ENCODE data around the gene COL13A1. TPM values are rescaled to one million over a fixed set of nuclear protein-coding genes. Genes with fewer than 3 reads are reported as not detected.

The COL13A1 gene
- total and polyA plus RNA-seq, 2 donors (not counting 1 experiment from before 2014, with no cell fraction given): 5.7 to 7.4 TPM

GRCh38 chr10:69965086-69965485 lies 163.4 kb downstream of the COL13A1 start:
- H3K4me1 ChIP-seq (ENCODE audit: control insufficient read depth, extremely low read depth, insufficient read depth, low read length): peaks cover 6% of the 10 kb centered on the region
- DNase-seq (ENCODE audit: low read depth in 2 of 2): no peak
- H3K4me2 ChIP-seq (ENCODE audit: extremely low read depth, insufficient read depth, low read length): no peak overlapping the region
- H3K27ac ChIP-seq (ENCODE audit: insufficient read depth, low read length): no peak overlapping the region
- H2AFZ ChIP-seq (ENCODE audit: low read length): no peak overlapping the region
- H3K9me3 ChIP-seq (ENCODE audit: control insufficient read depth, insufficient read depth, low read depth, low read length): no peaks in the 10 kb centered on the region
- no peak overlapping the region for H3K4me3 ChIP-seq (replicated peaks in 1 of 4; ENCODE audit: control extremely low read depth in 1 of 4, insufficient read depth in 1 of 4, low read depth in 3 of 4, low read length in 4 of 4)
- peaks cover 6% of the 10 kb centered on the region for H3K27me3 ChIP-seq (ENCODE audit: control insufficient read depth, insufficient read depth, low read length)
- no peaks in the 10 kb centered on the region for H4K20me1 ChIP-seq (ENCODE audit: control insufficient read depth, extremely low read depth, insufficient read depth, low read length)
- no peak overlapping the region for H3K9ac ChIP-seq (ENCODE audit: insufficient read depth, low read length)
- no peaks in the 10 kb centered on the region for H3K79me2 ChIP-seq (ENCODE audit: control insufficient read depth, insufficient read depth, low read length)
- H3K36me3 ChIP-seq (ENCODE audit: control insufficient read depth, insufficient read depth, low read length): no peaks in the 10 kb centered on the region
- no peak for TF ChIP-seq CTCF (conservative IDR thresholded peaks at IDR 0.05 in 1 of 2, IDR thresholded peaks at IDR 0.05 in 1 of 2; ENCODE audit: low read depth in 1 of 2, low read length in 2 of 2)
- no peak for TF ChIP-seq EZH2 (IDR thresholded peaks at IDR 0.05; ENCODE audit: low read length, missing control alignments)

GRCh38 chr10:69965919-69966662 lies 164.4 kb downstream of the COL13A1 start:
- Histone ChIP-seq H3K9me3 (ENCODE audit: control insufficient read depth, insufficient read depth, low read depth, low read length) (no peaks in the 10 kb centered on the region), H3K27me3 (ENCODE audit: control insufficient read depth, insufficient read depth, low read length) (peaks cover 6% of the 10 kb centered on the region), H3K4me3 (replicated peaks in 1 of 4; ENCODE audit: control extremely low read depth in 1 of 4, insufficient read depth in 1 of 4, low read depth in 3 of 4, low read length in 4 of 4) (no peak overlapping the region), H4K20me1 (ENCODE audit: control insufficient read depth, extremely low read depth, insufficient read depth, low read length) (no peaks in the 10 kb centered on the region), H3K79me2 (ENCODE audit: control insufficient read depth, insufficient read depth, low read length) (no peaks in the 10 kb centered on the region), H3K9ac (ENCODE audit: insufficient read depth, low read length) (no peak overlapping the region), H3K4me1 (ENCODE audit: control insufficient read depth, extremely low read depth, insufficient read depth, low read length) (peaks cover 6% of the 10 kb centered on the region), H3K27ac (ENCODE audit: insufficient read depth, low read length) (no peak overlapping the region), H3K4me2 (ENCODE audit: extremely low read depth, insufficient read depth, low read length) (peak overlapping the region; percentile 46), H3K36me3 (ENCODE audit: control insufficient read depth, insufficient read depth, low read length) (no peaks in the 10 kb centered on the region), H2AFZ (ENCODE audit: low read length) (no peak overlapping the region)
- TF ChIP-seq CTCF (conservative IDR thresholded peaks at IDR 0.05 in 1 of 2, IDR thresholded peaks at IDR 0.05 in 1 of 2; ENCODE audit: low read depth in 1 of 2, low read length in 2 of 2): no peak
- TF ChIP-seq EZH2 (IDR thresholded peaks at IDR 0.05; ENCODE audit: low read length, missing control alignments): no peak
- DNase-seq (ENCODE audit: low read depth in 2 of 2): peak; percentile 28 to 50

- peaks cover 6% of the 10 kb centered on the region for H3K27me3 ChIP-seq (ENCODE audit: control insufficient read depth, insufficient read depth, low read length)
- no peak overlapping the region for H2AFZ ChIP-seq (ENCODE audit: low read length)
- H3K36me3 ChIP-seq (ENCODE audit: control insufficient read depth, insufficient read depth, low read length): no peaks in the 10 kb centered on the region
- peaks cover 11% of the 10 kb centered on the region for H3K4me1 ChIP-seq (ENCODE audit: control insufficient read depth, extremely low read depth, insufficient read depth, low read length)
- no peak overlapping the region for H3K4me2 ChIP-seq (ENCODE audit: extremely low read depth, insufficient read depth, low read length)
- DNase-seq (ENCODE audit: low read depth in 2 of 2): peak in 1 of 2 donors; percentile 22
- H3K79me2 ChIP-seq (ENCODE audit: control insufficient read depth, insufficient read depth, low read length): no peaks in the 10 kb centered on the region
- H3K9me3 ChIP-seq (ENCODE audit: control insufficient read depth, insufficient read depth, low read depth, low read length): no peaks in the 10 kb centered on the region
- no peaks in the 10 kb centered on the region for H4K20me1 ChIP-seq (ENCODE audit: control insufficient read depth, extremely low read depth, insufficient read depth, low read length)
- TF ChIP-seq CTCF (conservative IDR thresholded peaks at IDR 0.05 in 1 of 2, IDR thresholded peaks at IDR 0.05 in 1 of 2; ENCODE audit: low read depth in 1 of 2, low read length in 2 of 2): peak in 1 of 2 donors; percentile 10
- no peak for TF ChIP-seq EZH2 (IDR thresholded peaks at IDR 0.05; ENCODE audit: low read length, missing control alignments)
- H3K27ac ChIP-seq (ENCODE audit: insufficient read depth, low read length): no peak overlapping the region
- no peak overlapping the region for H3K9ac ChIP-seq (ENCODE audit: insufficient read depth, low read length)
- no peak overlapping the region for H3K4me3 ChIP-seq (replicated peaks in 1 of 4; ENCODE audit: control extremely low read depth in 1 of 4, insufficient read depth in 1 of 4, low read depth in 3 of 4, low read length in 4 of 4)
These were observed 167.1 kb downstream of the COL13A1 start for GRCh38 chr10:69968830-69969229.
